Measurements from ENCODE around the gene FGF1. TPM values are rescaled to one million over a fixed set of nuclear protein-coding genes. Genes with fewer than 3 reads are reported as not detected.

The FGF1 gene
- total and polyA plus RNA-seq, 9 donors = 0.10 to 3.6 (median 0.55) TPM

DNA sequence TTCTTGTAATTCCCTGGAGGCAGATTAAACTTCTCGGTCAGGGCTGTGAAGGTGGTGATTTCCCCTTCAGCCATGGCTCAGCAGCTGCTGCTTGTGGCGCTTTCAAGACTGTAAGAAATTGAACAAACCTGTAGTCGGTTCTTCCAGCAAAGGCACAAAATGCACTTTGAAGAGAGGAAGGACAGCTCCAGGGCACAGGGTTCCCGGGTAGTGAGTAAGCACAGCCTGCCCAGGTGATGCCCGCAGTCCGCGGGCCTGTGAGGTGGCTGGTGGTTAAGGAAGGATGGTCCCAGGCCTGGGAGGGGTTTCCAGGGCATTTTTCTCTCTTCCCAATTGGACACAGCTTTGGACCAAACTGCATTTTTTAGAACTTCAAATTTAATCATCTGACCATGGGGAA lies 71.8 kb downstream of the FGF1 start:
- no peak overlapping the region for H3K27ac ChIP-seq
- H3K9me3 ChIP-seq = no peaks in the 10 kb centered on the region
- WGBS, 3 donors = 87 to 91% (median 88%) methylated on average over 7 of the region's 7 CpGs
- H3K4me1 ChIP-seq (ENCODE audit: insufficient read depth) = no peaks in the 10 kb centered on the region
- DNase-seq = no peak
- TF ChIP-seq, protein P1, sequence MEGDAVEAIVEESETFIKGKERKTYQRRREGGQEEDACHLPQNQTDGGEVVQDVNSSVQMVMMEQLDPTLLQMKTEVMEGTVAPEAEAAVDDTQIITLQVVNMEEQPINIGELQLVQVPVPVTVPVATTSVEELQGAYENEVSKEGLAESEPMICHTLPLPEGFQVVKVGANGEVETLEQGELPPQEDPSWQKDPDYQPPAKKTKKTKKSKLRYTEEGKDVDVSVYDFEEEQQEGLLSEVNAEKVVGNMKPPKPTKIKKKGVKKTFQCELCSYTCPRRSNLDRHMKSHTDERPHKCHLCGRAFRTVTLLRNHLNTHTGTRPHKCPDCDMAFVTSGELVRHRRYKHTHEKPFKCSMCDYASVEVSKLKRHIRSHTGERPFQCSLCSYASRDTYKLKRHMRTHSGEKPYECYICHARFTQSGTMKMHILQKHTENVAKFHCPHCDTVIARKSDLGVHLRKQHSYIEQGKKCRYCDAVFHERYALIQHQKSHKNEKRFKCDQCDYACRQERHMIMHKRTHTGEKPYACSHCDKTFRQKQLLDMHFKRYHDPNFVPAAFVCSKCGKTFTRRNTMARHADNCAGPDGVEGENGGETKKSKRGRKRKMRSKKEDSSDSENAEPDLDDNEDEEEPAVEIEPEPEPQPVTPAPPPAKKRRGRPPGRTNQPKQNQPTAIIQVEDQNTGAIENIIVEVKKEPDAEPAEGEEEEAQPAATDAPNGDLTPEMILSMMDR (IDR thresholded peaks at IDR 0.05) = no peak
- TF ChIP-seq POLR2A (IDR thresholded peaks at IDR 0.05) = no peak
- TF ChIP-seq EP300 (IDR thresholded peaks at IDR 0.05) = no peak
- no peaks in the 10 kb centered on the region for H3K36me3 ChIP-seq
- H3K4me3 ChIP-seq = no peak overlapping the region
- intact Hi-C loops (cut with DNase I) = loop anchor here (5.0 to 10.0 kb wide), 3 partner anchors 43 to 791 kb away; partner anchors contain the start of gene NR3C1 (in 1 of the 4)
- H3K27me3 ChIP-seq = no peaks in the 10 kb centered on the region

DNA sequence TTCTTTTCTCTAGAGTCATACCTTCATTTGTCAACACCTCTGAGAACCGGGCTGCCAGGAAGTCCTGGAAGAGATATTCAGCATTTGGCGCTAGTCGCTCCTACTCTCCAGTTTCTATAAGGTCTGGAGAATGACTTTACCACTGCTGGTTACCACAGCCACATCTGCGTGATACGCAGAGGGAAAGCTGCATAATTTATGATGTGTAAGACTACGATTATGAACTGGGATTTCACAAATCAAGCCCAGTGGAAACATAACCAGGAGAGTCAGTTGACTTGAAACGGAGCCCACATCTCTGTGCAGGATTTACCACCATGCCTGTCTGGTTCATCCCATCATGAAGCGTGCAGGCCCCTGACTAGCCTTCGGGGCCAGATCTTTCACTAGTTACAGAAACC lies 72.6 kb downstream of the FGF1 start:
- Histone ChIP-seq H3K4me1 (ENCODE audit: insufficient read depth) (no peaks in the 10 kb centered on the region), H3K9me3 (no peaks in the 10 kb centered on the region), H3K27ac (no peak overlapping the region), H3K36me3 (no peaks in the 10 kb centered on the region), H3K4me3 (no peak overlapping the region), H3K27me3 (no peaks in the 10 kb centered on the region)
- DNase-seq = no peak
- intact Hi-C loops (cut with DNase I) = loop anchor here (5.0 to 10.0 kb wide), 3 partner anchors 44 to 792 kb away; partner anchors contain the start of gene NR3C1 (in 1 of the 4)
- 80 to 83% (median 82%) methylated on average over 9 of the region's 9 CpGs for WGBS, 3 donors
- no peak for TF ChIP-seq POLR2A (IDR thresholded peaks at IDR 0.05)
- TF ChIP-seq, protein P1 (IDR thresholded peaks at IDR 0.05) = no peak
- no peak for TF ChIP-seq EP300 (IDR thresholded peaks at IDR 0.05)

DNA sequence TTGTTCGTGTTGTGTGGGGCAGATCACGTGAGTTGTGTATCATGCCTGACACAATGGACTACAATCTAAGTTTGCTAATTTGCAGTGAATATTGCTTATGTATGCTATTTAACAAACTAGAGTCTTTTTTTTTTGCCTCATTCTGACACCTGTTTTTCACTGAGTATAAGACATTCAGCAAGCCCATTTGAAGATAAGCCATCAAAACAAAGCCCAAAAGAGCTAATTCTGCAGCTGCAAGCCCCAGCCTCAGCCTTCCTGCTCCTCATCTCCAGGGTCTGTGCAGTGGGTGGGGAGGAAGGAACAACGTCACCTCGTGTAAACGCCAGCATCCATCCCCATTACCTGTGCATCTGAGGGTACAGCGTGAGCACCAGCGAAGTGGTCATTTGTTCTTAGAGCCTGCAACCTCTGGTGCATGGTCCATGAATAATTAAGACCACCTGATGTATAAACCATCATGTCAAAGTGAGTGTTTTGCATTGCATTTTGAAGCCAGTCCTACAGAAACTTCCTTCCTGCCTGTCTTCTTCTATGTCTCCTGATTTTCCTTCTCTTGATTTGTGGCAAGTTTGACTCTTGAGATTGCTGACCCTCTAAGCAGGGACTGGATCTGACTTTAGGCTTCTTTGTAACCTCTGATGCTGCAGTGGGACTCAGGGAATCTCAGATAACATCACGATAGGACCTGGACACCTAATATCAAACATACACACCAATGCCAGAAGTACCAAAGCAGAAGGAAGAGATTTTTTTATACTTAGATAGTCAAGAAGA lies 73.2 kb downstream of the FGF1 start:
- Histone ChIP-seq H3K9me3 (no peaks in the 10 kb centered on the region), H3K4me3 (no peak overlapping the region), H3K27me3 (no peaks in the 10 kb centered on the region), H3K36me3 (no peaks in the 10 kb centered on the region), H3K27ac (no peak overlapping the region), H3K4me1 (ENCODE audit: insufficient read depth) (no peaks in the 10 kb centered on the region)
- DNase-seq = no peak
- intact Hi-C loops (cut with DNase I) = loop anchor here (5.0 to 10.0 kb wide), 3 partner anchors 45 to 792 kb away; partner anchors contain the start of gene NR3C1 (in 1 of the 4)
- no peak for TF ChIP-seq EP300 (IDR thresholded peaks at IDR 0.05)
- no peak for TF ChIP-seq POLR2A (IDR thresholded peaks at IDR 0.05)
- TF ChIP-seq, protein P1 (IDR thresholded peaks at IDR 0.05) = no peak
- 74 to 86% (median 81%) methylated on average over 8 of the region's 8 CpGs for WGBS, 3 donors

DNA sequence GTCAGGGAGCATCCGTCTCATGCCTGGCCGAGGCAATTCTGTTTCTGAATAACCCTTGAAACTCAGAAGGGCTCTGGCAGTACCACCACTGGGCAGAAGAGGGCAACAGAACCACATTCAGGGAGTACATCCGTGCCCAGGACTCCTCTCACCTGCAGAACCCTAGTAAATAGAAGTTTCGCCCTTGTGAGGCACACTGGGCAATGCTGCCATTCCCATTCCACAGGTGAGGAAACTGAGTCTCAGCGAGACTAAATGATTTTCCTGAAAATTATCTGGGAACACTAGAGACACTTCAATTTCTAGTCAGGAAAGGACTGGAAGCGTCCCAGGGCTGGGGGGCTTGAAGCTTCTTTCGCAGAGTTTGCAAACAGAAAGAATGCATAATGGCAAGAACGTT lies 74.7 kb downstream of the FGF1 start:
- 32 to 35% (median 33%) methylated on average over 8 of the region's 8 CpGs for WGBS, 3 donors
- Histone ChIP-seq H3K36me3 (no peaks in the 10 kb centered on the region), H3K27me3 (no peaks in the 10 kb centered on the region), H3K4me3 (no peak overlapping the region), H3K9me3 (no peaks in the 10 kb centered on the region), H3K27ac (no peak overlapping the region), H3K4me1 (ENCODE audit: insufficient read depth) (no peaks in the 10 kb centered on the region)
- intact Hi-C loops (cut with DNase I) = loop anchor here (2.0 to 10.0 kb wide), 4 partner anchors 46 to 794 kb away; partner anchors contain the start of gene NR3C1 (in 1 of the 4)
- peak; percentile 60 to 83 (median 76) for DNase-seq
- TF ChIP-seq, protein P1 (IDR thresholded peaks at IDR 0.05) = peak; percentile 60 to 84 (median 71)
- no peak for TF ChIP-seq POLR2A (IDR thresholded peaks at IDR 0.05)

Data from ovary (tissue), 9 donors.